GM21723 (cell line): ENCODE measurements around the gene SLC47A2.
"Not testable (repeated sequence)": the region's sequence is repeated elsewhere in the genome, so short reads cannot be mapped to it uniquely, and the experiment has no call there.

Experiments
- ATAC-seq: cut with Tn5 transposase; IDR thresholded peaks from one replicate; pipeline ENCODE4 v1.9.1; 2021; ENCODE audit warnings: mild to moderate bottlenecking, moderate library complexity; ENCODE audit not compliant: unreplicated experiment

SLC47A2 gene

DNA sequence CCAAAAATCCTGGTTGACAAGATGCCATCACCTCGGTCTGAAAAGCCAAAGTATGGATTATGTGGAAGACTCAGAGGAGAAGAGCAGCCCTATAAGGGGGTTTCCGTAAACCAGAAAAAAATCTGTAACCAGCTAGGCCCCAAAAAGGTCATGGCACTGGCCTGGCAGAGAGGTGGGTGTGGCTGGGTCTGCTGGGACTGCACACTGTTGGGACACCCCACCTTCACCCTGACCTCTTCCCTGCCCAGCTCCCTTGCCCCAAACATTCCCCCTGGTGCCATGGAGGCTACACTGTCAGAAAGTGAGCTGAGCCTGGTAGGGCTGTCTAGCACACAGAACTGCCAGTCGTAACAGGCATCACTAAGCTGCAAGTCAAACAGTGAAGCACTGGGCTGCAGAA is 6.5 kb downstream of the SLC47A2 start:
- ATAC-seq: no peak

DNA sequence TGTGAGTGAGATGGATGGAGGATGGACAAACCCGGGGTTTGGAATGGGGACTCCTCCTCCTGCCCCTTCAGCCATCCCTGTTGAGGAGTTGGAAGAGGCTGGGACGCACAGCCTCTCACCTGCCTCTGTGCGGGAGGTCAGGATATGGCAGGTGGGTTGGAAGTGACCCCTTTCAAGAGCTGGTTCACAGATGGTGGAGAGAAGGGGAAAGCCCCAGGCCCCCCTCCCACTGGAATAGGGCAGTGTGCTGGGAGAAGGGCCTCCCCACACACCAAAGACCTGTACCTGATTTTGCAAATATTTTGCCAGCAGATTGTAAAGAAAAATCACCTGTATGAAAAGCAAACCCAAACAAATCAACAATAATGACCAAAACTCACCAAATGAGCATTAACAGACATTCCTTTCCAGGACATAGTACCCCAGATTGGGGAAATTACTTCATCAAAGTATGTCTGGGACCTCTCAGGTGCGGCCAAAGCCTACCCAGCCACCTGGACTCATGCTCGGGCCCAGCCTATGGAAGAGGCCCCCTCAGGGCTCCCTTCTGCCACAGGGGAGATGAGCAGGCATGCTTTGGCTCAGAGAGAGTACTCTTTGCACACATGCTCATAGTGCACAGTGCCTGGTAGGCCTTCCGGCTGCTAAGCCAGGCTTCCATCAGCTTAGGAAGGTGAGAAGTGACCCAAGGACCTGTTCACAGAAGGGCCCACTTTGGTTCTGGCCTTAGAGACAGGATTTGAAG is 7.8 kb downstream of the SLC47A2 start:
- ATAC-seq: no peak

DNA sequence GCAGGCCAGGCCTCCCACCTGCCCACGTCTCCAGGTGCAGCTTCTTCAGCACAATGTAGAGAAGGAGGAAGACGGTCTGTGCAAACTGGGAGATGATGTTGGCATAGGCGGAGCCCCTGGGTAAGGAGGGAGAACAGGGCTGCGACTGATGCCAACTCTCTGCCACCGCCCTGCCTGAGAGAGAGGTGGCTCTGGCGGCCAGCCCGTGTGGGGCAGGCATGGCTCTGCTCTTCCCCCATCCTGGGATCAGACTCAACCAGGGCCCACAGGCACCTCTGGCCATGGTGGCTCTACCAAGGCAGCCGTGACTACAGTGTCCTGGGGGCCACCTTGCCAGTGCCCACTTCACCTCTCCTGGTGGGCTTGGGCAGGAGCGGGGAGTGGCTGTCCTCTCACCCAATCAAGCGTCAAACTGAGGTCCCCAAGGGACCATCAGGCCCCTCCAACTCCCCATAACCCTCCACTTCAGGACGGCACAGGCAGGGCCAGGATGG is 8.6 kb downstream of the SLC47A2 start:
- ATAC-seq: no peak

DNA sequence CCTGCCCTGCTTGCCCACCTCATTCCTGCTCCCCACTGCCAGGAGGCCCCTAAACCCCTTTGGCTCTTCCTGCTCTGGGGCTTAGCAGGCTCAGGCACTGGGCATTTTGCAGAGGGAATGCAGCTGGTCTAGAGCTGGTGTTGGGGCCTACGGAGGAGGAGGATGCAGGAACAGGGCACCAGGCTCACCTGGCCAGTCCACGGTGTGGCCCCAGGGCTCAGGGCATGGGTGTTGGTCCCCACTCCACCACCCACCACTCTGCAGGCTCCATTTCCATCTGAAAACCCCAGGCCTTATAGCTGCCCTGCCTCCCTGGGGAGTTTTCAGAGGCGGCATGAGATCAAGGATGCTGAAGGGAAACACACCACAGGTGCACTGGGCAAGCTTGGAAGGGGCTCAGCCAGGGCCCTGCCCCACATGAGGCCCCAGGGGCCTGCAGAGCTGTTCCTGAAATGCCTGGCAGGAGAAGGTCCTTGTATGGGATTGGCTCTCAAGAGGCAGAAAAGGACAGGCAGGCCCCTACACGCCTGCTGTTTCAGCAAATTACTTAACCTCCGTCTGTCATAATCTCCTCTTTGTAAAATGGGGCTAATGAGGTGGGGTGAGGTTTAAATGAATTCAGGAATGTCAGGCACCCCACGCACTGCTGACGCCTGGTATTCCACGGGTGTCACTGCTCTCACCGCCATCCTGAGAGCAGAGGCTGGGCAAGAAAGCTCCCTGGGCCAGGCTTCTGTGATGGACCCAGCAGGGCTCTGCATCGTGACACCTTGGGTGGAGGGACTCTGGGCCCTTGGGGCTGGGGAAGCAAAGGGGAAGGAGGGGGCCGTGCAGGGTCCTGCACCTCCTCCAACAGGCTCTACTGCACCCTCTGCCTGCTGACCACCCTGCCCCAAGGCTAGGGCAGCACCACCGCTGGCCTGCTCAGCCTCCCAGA is 9.3 kb downstream of the SLC47A2 start:
- no peak for ATAC-seq

DNA sequence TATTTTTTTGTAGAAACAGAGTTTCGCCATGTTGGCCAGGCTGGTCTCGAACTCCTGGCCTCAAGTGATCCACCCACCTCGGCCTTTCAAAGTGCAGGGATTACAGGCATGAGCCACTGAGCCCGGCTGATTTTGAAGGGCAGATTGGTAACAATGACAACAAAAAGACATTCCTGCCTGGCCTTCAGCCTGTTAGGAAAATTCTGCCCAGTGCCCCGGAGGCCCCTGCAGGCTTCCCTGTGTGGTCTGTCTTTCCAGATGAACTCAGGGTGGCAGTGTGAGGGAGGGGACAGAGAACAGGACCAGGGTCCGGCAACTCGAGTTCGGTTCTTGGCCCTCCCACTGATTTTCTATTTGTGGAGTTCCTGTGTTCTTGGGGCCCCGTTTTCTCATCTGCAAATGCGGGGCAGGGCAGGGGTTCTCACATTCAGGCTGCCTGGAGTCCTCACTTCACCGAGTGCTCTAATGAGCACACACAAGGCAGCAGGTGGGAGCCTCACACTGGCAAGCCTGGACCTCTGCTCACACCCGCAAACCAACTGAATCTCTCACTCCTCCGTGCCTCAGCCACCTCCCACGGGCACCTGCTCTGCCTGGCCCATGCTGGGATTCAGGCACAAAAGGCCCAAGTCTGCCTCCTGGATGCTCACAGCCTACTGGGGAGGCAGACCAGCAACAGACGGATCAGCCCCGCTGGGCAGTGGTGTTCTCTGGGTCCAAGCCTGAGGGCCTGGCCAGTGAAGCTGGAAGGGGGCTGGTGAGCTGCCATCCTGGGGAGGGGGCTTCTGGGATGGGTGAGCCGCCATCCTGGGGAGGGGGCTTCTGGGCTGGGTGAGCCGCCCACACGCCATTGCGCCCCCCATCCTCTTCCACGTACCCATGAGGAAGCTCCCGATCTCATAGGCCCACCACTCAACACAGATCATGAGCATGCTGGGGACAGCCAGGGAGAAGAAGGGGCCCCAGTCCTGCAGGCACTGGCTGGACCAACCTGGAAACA is 10.3 kb downstream of the SLC47A2 start:
- ATAC-seq: no peak

DNA sequence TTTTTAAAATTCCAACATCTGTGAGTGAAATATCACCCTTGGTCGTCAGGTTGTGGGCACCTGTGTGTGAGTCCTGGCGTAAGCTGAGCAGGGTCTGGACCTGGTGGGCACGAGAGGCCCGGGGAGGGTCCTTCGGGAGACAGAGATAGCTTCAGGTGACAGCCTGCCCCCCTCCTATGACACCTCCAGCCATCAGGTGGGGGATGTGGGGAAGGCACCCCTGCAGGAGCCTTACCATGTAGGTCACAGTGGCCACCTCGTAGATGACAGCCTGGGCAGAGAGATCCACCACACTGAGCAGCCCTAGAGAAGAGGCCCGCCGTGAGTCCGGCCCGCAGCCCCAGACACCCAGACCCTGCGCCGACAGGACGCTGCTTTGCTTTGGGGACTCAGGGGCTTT is 11.2 kb downstream of the SLC47A2 start:
- ATAC-seq: no peak

DNA sequence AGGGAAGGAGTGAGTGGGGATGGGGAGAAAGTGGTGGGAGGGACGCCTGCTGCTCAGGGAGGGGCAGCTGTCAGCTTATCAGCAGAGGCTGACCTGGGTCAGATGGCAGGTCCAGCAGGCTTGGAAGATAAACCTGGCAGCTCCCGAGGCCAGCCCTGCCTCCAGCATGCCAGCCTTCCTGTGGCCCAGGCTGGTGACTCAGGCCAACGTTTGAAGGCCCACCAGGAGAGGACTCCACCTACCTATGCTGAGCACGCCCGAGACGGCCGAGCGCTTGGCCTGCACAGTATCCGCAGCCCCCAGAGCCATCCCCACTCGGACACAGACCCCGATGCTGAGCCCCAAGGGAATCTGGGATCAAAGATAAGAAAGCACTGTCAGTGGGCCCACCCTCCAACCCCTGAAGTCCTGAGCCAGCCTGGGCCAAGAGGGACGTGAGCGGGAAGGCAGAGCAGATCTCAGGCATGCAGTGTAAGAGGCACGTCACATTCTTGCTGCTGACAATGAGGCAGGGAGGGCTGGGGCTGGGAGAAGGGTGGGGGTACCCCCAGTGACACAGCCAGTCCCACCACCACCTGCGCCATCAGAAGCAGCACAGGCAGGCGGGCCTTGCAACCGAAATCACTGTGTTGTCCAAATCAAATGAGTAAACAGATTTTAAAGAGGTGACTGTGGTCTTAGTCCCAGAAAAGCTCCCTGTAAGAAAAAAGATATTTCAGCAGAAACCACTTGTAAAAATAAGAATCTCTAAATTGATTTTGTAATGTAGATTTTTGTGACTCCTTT is 12.4 kb downstream of the SLC47A2 start:
- ATAC-seq: no peak

DNA sequence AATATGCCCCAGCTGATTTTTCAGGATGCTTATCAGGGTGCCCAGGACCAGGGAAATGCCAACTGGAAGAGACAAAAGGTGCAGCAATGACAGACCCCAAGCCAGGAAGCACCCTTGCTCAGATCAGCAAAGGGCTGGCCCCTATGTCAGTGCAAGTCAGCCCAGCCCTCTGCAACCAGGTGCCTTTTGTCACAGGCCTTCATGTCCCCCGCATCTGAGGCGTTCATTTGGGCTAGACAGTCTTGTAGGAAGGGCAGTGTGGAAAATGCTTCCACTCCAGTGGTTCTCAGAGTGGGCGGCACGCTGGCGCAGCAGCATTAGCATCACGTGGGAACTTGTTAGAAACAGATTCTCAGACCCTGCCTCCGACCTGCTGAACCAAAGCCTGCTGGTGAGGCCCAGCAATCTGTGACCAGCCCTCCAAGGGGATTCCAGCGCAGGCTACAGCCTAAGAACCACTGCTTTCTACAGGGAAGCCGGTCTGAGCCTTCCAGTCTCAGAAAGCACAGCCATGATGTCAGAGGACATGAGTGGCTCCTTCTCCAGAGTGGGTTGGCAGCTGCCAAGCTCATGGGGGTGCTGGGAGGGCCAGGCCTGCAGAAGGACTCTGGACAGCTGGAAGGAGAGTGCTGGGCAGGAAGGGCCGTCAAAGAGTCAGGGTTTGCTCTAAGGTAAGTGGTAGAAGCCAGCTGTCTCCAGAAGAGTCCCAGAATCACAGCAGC is 13.1 kb downstream of the SLC47A2 start:
- ATAC-seq: no peak

DNA sequence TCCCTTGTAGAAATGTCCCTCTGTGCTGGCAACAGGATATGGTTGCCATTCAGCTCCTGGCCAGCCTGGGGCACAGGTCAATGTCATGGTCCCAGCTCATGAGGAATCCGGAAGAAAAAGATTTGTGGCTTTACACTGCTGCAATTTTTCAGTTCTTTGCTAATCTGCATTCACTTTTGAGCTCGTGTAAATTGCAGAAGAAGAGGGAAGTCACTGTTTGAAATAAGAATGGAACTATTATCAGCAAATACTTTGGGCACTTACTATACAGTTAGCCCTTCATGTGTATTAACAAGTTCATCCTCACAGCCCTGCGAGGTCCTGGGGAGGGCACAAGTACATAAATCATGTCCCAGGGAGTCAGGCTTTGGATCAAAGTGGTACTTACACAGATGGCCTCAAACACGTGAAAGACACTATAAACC is 14.2 kb downstream of the SLC47A2 start:
- ATAC-seq: no peak

DNA sequence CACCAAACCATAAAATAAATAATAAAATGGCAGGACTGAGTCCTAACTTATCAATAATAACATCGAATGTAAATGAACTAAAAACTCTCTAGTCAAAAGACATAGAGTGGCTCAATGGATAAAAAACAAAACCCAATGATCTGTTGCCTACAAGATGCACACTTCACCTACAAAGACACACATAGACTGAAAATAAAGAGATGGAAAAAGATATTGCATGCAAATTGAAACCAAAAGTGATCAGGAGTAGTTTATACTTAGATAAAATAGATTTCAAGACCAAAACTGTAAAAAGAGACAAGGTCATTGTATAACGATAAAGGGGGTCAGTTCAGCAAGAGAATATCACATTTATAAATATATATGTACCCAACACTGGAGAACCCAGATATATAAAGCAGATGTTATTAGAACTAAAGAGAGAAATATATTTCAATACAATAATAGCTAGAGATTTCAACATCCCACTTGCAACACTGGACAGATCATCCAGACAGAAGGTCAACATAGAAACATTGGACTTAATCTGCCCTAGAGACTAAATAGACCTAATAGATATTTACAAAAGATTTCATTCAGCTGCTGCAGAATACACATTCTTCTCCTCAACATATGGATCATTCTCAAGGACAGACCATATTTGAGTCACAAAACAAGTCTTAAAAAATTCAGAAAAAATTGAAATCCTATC is 29.8 kb downstream of the SLC47A2 start:
- no peak for ATAC-seq

DNA sequence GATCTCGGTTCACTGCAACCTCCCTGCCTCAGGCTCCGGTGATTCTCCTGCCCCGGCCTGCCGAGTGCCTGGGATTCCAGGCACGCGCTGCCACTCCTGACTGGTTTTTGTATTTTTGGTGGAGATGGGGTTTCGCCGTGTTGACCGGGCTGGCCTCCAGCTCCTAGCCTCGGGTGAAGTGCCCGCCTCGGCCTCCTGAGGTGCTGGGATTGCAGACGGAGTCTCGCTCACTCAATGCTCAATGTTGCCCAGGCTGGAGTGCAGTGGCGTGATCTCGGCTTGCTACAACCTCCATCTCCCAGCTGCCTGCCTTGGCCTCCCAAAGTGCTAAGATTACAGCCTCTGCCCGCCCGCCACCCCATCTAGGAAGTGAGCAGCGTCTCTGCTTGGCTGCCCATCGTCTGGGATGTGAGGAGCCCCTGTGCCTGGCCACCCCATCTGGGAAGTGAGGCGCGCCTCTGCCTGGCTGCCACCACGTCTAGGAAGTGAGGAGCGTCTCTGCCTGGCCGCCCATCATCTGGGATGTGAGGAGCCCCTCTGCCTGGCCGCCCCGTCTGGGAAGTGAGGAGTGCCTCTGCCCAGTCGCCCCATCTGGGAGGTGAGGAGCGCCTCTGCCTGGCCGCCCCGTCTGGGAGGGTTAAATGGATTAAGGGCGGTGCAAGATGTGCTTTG is 31.3 kb downstream of the SLC47A2 start:
- not testable (repeated sequence) for ATAC-seq

DNA sequence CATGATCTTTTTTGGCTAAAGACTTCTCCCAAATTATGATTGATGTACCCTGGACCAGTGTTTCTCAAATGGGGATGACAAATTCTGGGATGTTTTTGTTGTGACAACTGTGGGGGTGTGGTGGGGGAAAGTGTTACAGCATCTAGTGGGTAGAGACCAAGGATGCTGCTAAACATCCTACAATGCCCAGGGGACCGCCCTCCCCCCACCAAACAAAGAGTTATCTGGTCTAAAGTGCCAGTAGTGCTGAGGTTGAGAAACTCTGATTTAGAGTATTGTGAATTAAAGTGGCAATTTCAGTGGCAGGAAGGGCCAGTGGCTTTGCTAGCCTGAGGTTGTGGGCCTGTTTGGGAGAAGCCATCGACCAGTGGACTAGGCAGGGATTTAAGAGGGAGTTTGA is 33.3 kb downstream of the SLC47A2 start:
- ATAC-seq: no peak

DNA sequence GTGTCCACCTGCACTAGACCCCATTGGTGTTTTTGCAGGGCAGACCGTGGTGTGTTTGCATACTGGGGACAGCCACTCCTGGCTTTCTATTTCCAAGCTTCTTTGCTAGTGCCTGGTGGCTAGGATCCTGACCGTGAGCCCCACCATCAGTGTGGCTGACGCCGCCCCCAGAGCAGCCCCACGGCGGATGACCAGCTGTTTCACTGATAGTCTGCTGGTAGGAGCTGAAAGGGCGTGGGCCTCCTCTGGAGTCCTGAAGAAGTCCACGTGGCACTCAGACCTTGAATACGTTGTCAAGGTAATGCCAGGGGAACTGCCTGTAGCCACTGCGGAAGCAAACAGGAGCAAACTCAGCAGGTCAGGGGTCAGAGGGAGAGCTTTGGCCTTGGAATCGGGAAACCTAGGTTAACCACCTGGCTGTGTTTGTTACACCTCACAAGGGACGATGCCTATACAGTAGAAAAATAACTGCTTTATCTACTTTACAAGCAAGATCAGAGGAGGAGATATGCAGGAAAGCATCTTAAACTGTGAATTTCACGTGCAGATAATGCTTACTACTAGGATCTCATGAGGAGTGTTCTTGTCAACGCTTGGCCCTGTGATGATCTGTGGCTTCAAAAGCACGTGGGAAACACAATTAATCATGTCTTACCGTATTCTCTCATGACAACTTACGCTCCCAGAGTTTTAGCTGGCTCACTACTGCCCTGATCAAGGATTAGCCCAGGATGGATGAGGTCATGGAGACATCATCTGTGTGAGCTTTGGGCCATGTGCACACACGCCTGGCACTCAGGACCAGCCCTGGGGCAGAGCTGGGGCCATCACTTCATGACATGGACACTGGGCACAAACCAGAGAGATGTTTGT is 37.6 kb downstream of the SLC47A2 start:
- no peak for ATAC-seq

DNA sequence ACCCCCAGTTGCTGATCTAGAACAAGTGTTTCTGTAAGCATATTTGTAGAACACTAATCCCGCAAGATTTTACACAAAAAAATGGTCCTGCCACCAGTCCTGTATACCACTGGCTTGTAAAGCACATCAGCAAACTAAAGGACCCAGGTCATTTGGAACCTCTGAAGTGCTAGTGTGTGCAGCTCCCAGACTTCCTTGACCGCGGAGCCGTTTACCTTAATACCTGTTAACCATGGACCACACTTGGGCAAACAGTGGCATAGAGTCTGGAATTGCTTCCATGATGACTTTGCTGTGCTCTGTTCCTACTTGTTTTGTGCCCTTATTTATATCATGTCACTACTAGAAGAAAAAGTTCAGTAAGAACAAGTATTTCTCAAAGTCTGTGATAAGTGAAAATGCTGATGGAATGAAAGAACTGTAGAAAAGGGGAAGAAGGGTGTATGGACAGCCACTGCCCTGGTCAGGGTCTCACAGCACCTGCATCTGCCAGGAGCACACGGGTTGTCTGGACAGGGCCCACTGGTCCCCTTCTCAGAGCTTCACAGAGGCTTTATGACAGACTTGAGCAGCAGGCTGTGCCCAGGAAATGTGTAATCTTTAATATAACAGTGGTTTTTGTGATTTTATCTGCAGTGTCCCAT is 38.5 kb downstream of the SLC47A2 start:
- no peak for ATAC-seq

DNA sequence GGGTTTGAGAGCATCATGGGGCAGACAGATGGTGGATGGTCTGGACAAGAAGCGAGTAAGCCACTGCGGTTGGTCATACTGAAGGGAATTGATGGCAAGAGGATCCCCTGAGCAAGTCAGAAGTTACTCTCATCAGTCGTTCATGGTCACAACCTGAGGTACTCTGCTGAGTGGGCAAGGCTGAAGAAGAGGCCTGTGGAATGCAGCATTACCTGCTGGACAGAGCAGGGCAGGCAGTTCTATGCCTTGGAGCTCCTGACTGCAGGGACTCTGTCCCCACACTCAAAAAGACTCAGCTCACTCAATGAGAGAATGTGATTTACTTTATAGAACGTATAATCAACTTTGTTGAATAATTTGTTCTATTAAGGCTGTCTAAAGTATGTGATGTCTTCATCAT is 39.5 kb downstream of the SLC47A2 start:
- ATAC-seq: no peak

DNA sequence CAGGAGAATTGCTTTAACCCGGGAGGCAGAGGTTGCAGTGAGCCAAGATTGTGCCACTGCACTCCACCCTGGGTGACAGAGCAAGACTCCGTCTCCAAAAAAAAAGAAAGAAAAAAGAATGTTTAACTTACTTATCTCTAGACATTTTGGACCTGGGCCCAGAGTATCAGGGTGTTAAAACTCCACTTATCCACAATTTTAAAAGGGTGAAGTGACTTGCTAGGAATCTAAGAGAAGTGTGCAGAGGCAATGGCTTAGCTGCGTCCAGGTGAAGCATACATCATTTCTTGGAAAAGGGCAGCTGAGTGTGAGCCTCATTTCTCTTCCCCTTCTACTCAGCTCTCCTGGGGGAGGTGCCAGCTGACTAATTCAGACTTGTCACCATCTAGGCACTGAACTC is 42.8 kb downstream of the SLC47A2 start:
- no peak for ATAC-seq
